ENCODE results near the gene CPA4.

Gene CPA4

DNA sequence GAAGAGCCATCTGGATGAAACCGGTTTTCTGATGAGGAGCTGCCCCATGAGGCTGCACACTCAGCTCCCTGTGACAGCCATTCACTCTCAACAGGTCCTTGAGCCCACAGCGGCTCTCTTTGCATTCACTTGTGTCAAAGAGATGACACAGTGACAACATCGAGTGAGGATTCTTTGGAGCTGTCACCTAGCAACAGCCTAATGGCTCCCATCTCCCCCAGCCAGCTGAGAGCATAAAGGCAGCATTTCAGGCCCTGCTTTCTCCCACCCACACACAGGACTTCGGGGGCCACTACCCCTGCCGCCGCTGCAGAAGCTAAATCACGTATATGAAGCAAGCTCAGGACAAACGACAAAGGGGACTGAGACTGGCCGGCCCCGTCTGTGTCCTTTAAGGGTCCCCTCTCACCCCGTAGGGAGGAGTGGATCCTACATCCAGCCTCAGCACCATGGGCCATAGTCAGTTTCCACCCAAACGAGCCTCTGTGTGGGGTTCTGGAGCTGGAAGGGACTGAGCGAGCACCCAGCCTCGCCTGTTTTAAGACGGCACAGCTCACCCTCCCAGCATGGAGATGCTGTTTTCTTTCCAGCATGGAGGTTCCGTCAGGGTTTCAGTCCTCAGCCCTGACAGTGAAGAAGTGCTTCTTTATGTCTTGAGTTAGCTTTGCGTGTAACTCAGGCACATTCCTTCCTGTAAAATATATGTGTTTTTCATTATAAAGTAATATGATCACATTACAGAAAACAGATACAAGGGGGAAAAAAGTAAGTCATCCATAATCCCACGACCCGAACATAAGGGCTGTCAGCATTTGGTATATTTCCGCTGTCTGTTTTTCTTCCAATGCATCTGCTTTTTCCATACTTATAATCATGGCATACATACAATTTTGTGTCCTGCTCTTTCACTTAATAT, 4.9 kb downstream of the CPA4 start:
- Mint-ChIP-seq H3K9me3 (no peaks in the 10 kb centered on the region), H3K4me3 (peak overlapping the region in 1 of 3 experiments; percentile 3), H3K27ac (peak overlapping the region; percentile 88 to 94 (median 90)), H3K27me3 (ENCODE audit: low read depth) (no peaks in the 10 kb centered on the region), H3K36me3 (ENCODE audit: low read depth) (no peaks in the 10 kb centered on the region), H3K4me1 (peaks cover 77% of the 10 kb centered on the region)
- TF ChIP-seq, protein P1, sequence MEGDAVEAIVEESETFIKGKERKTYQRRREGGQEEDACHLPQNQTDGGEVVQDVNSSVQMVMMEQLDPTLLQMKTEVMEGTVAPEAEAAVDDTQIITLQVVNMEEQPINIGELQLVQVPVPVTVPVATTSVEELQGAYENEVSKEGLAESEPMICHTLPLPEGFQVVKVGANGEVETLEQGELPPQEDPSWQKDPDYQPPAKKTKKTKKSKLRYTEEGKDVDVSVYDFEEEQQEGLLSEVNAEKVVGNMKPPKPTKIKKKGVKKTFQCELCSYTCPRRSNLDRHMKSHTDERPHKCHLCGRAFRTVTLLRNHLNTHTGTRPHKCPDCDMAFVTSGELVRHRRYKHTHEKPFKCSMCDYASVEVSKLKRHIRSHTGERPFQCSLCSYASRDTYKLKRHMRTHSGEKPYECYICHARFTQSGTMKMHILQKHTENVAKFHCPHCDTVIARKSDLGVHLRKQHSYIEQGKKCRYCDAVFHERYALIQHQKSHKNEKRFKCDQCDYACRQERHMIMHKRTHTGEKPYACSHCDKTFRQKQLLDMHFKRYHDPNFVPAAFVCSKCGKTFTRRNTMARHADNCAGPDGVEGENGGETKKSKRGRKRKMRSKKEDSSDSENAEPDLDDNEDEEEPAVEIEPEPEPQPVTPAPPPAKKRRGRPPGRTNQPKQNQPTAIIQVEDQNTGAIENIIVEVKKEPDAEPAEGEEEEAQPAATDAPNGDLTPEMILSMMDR (IDR thresholded peaks at IDR 0.05; ENCODE audit: unreplicated experiment in 3 of 3): no peak

DNA sequence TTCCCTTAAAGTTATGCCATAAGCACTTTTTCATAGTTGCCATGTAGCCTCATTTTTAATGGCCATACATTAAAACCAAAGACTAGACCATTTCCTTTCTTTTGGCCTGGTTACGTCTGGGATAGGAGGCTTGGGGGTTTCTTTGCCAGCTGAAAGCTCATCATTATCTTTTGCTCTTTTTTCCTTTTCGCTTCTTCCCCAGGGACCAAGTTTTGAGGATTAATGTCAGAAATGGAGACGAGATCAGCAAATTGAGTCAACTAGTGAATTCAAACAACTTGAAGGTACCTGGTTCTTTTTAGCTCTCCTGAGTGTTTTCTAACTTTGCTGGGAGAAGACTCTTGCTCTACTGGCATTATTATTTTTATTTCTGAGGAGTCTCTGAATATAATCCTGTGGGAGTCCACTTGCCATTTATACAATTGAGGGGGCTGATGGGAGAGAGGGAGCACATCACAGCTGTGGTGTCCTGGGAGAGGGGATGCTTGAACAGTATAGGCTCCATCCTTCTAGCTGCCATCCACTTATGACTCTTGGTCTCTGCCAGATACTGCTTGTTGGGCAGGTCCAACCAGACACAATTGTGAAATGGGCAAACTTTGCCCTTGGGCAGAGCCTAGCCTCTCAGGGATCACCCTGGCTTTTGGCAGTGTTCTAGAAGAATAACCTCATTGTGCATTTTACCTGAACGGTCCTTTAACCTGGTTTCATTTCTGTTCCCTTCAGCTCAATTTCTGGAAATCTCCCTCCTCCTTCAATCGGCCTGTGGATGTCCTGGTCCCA, 5.8 kb downstream of the CPA4 start:
- no peaks in the 10 kb centered on the region for H3K27me3 Mint-ChIP-seq (ENCODE audit: low read depth)
- peak overlapping the region in 1 of 3 experiments; percentile 3 for H3K4me3 Mint-ChIP-seq

GRCh38 chr7:130299866-130300265, 6.9 kb downstream of the CPA4 start:
- peak overlapping the region; percentile 88 to 94 (median 90) for H3K27ac Mint-ChIP-seq
- H3K4me3 Mint-ChIP-seq: no peak overlapping the region
- H3K9me3 Mint-ChIP-seq: no peaks in the 10 kb centered on the region
- no peaks in the 10 kb centered on the region for H3K27me3 Mint-ChIP-seq (ENCODE audit: low read depth)
- TF ChIP-seq, protein P1 (IDR thresholded peaks at IDR 0.05; ENCODE audit: unreplicated experiment in 3 of 3): no peak
- peaks cover 69% of the 10 kb centered on the region for H3K4me1 Mint-ChIP-seq
- H3K36me3 Mint-ChIP-seq (ENCODE audit: low read depth): no peaks in the 10 kb centered on the region

More for the DNA sequence above, 5.8 kb downstream of the CPA4 start:
- TF ChIP-seq, protein P1 (IDR thresholded peaks at IDR 0.05; ENCODE audit: unreplicated experiment in 3 of 3): no peak
- peak overlapping the region; percentile 88 to 94 (median 90) for H3K27ac Mint-ChIP-seq
- H3K36me3 Mint-ChIP-seq (ENCODE audit: low read depth): no peaks in the 10 kb centered on the region
- H3K4me1 Mint-ChIP-seq: peaks cover 72% of the 10 kb centered on the region
- H3K9me3 Mint-ChIP-seq: no peaks in the 10 kb centered on the region

- no peaks in the 10 kb centered on the region for H3K9me3 Mint-ChIP-seq
- H3K27ac Mint-ChIP-seq: peak overlapping the region; percentile 88 to 93 (median 90)
- H3K36me3 Mint-ChIP-seq (ENCODE audit: low read depth): no peaks in the 10 kb centered on the region
- H3K27me3 Mint-ChIP-seq (ENCODE audit: low read depth): no peaks in the 10 kb centered on the region
- H3K4me1 Mint-ChIP-seq: peaks cover 67% of the 10 kb centered on the region
- TF ChIP-seq, protein P1 (IDR thresholded peaks at IDR 0.05; ENCODE audit: unreplicated experiment in 3 of 3): no peak
- no peak overlapping the region for H3K4me3 Mint-ChIP-seq
These were observed 8.6 kb downstream of the CPA4 start for GRCh38 chr7:130301501-130302020.

- Mint-ChIP-seq H3K9me3 (no peaks in the 10 kb centered on the region), H3K27me3 (ENCODE audit: low read depth) (no peaks in the 10 kb centered on the region), H3K36me3 (ENCODE audit: low read depth) (no peaks in the 10 kb centered on the region), H3K4me1 (peaks cover 66% of the 10 kb centered on the region), H3K4me3 (peak overlapping the region in 1 of 3 experiments; percentile 65), H3K27ac (peak overlapping the region; percentile 85 to 96 (median 91))
- TF ChIP-seq, protein P1 (IDR thresholded peaks at IDR 0.05; ENCODE audit: unreplicated experiment in 3 of 3): no peak
These were observed 9.7 kb downstream of the CPA4 start for GRCh38 chr7:130302649-130303048.

Measured in nephron (organoid).